HepG2 (cell line): ENCODE results near the gene LARP4. TPM values are rescaled to one million over a fixed set of nuclear protein-coding genes. Genes with fewer than 3 reads are reported as not detected.

Experiments
- DNMT1 ChIP-seq: sonication (generic); formaldehyde crosslinking; IDR thresholded peaks from 2 replicates; pipeline ENCODE4 v1.5.1; 2020; ENCODE audit warnings: mild to moderate bottlenecking, missing genetic modification reagents
- EED ChIP-seq: sonication (generic); formaldehyde crosslinking; IDR thresholded peaks from 2 replicates; pipeline ENCODE4 v1.5.0; 2020; ENCODE audit warnings: mild to moderate bottlenecking, missing genetic modification reagents
- HNF4G ChIP-seq, 2 experiments: sonication (generic) in 1 of 2; formaldehyde crosslinking in 1 of 2; IDR thresholded peaks; 2 replicates each; pipeline versions ENCODE4 v1.4.0 to v1.6.1; 2011 to 2020; ENCODE audit warnings: borderline replicate concordance in 2 of 2, low read depth in 2 of 2, mild to moderate bottlenecking in 2 of 2, low read length in 1 of 2, missing genetic modification reagents in 1 of 2, moderate library complexity in 1 of 2
- KAT8 ChIP-seq: IDR thresholded peaks from 2 replicates; pipeline ENCODE4 v1.6.1; 2016; ENCODE audit warnings: missing genetic modification reagents, missing compliant biosample characterization
- NRL ChIP-seq: sonication (generic); formaldehyde crosslinking; IDR thresholded peaks from 2 replicates; pipeline ENCODE4 v1.5.0; 2020; ENCODE audit warnings: missing genetic modification reagents, mild to moderate bottlenecking, moderate library complexity, borderline replicate concordance
- PAF1 ChIP-seq: IDR thresholded peaks from 2 replicates; pipeline ENCODE4 v1.6.1; 2016; ENCODE audit warnings: missing genetic modification reagents, missing compliant biosample characterization
- PAXIP1 ChIP-seq: sonication (generic); formaldehyde crosslinking; conservative IDR thresholded peaks from 2 replicates; pipeline ENCODE4 v1.4.0; 2020; ENCODE audit warnings: mild to moderate bottlenecking, missing genetic modification reagents, moderate library complexity
- PBX3 ChIP-seq: sonication (generic); formaldehyde crosslinking; IDR thresholded peaks from 2 replicates; pipeline ENCODE4 v1.8.1; 2023; ENCODE audit warnings: missing genetic modification reagents, inconsistent platforms, borderline replicate concordance
- PHB2 ChIP-seq: fragments of 450-650 bp; IDR thresholded peaks from 2 replicates; pipeline ENCODE4 v1.6.1; 2018; ENCODE audit not compliant: partially characterized antibody
- SOX6 ChIP-seq, 2 experiments: fragments of 450-650 bp in 1 of 2; sonication (generic) in 1 of 2; formaldehyde crosslinking in 1 of 2; IDR thresholded peaks; 2 replicates each; pipeline versions ENCODE4 v1.4.0 to v1.6.1; 2017 to 2020; ENCODE audit warnings: antibody characterized with exemption in 1 of 2, mild to moderate bottlenecking in 1 of 2, missing genetic modification reagents in 1 of 2
- SSRP1 ChIP-seq: IDR thresholded peaks from 2 replicates; pipeline ENCODE4 v1.6.1; 2016; ENCODE audit warnings: control low read depth
- ZNF224 ChIP-seq: sonication (generic); formaldehyde crosslinking; IDR thresholded peaks from 2 replicates; pipeline ENCODE4 v1.5.0; 2020; ENCODE audit warnings: mild to moderate bottlenecking, missing genetic modification reagents
- ZNF441 ChIP-seq: sonication (generic); formaldehyde crosslinking; IDR thresholded peaks from 2 replicates; pipeline ENCODE4 v1.7.0; 2021; ENCODE audit warnings: missing genetic modification reagents, borderline replicate concordance
- polyA plus RNA-seq, 8 experiments: library from polyadenylated mRNA; depleted of rRNA in 3 of 8; stranded (reverse) in 7 of 8; unstranded in 1 of 8; fragments of >200 nt; fragmentation: Illumina TruSeq in 4 of 8; extraction: Trizol in 4 of 8; gene quantifications; 2 replicates each; pipeline versions ENCODE4 v1.2.1 to v1.2.3, GENCODE V29; 2011 to 2016; ENCODE audit warnings: low read depth in 4 of 8, missing spikeins in 1 of 8, mixed read lengths in 1 of 8; ENCODE audit not compliant: insufficient read depth in 1 of 8
- total RNA-seq, 5 experiments: library from RNA; depleted of rRNA; stranded (reverse); fragments of >200 nt; fragmentation: Illumina TruSeq; extraction: Trizol; gene quantifications; 2 replicates each; pipeline ENCODE4 v1.2.3, GENCODE V29; 2016; ENCODE audit warnings: low read depth in 1 of 5
- TF ChIP-seq, protein P1 (sequence below): sonication (generic); formaldehyde crosslinking; IDR thresholded peaks from 2 replicates; pipeline ENCODE4 v1.8.0; 2022; ENCODE audit warnings: missing genetic modification reagents, low read depth, mild to moderate bottlenecking, borderline replicate concordance
- TF ChIP-seq, protein P2 (sequence below): sonication (generic); formaldehyde crosslinking; IDR thresholded peaks from 2 replicates; pipeline ENCODE4 v1.4.0; 2020; ENCODE audit warnings: mild to moderate bottlenecking, missing genetic modification reagents

Gene LARP4
- total and polyA plus RNA-seq, 2 of the 13 experiments (the other 11 are each of a cell fraction or from before 2014, with no cell fraction given) = 16.4 to 42.7 TPM

DNA sequence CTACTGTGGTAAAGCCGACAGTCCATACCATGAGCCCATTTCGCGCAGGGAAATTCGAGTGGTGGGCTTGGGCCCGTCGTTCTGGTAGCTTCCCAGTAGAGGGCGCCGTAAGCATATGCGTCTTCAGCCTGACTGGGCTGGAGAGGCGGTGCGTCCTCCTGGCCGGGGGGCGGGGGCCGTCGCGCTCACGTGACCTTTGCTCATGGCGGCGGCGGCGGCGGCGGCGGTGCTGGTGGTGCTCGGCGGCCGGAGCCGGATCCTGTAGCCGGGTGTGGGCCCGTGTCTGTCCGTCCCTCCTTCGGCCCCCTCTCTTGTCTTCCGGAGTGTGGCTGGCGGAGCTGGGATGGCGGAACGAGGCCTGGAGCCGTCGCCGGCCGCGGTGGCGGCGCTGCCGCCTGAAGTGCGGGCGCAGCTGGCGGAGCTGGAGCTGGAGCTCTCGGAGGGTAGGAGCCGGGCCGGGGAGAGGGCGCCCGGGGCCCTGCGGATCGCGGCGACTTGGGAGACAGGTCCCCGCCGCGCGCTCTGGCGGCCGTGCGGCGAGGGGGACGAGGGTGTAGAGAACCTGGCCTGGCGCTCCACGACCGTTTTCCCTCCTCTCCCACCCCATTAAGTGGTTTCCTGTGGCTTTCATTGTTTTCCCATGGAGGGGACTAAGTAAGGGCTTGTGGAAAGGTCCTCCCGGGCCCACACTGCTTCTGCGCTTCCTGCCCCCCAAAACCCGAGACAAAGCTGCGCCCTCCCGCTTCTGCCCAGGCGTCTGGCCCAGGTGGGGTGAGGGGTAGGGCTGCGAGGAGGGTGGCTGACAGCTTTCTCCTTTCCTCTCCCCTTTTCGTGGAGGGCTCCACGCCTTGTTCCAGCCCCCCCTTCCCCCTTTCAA is 104.4 kb downstream of the LARP4 start, which contains the start of gene DIP2B (continued):
- TF ChIP-seq ZNF224 (CRISPR knock-in tag) (no peak), EED (CRISPR knock-in tag) (no peak), NRL (no peak), SSRP1 (no peak), PAXIP1 (no peak; the same call in 1 of the 2 replicates), PAF1 (CRISPR knock-in tag) (no peak), DNMT1 (CRISPR knock-in tag) (0 out of 2 replicates have a peak, but pooled peaks have one; percentile 69), PBX3 (no peak), SOX6 (IDR thresholded peaks at IDR 0.05) (no peak), SOX6 (CRISPR knock-in tag; IDR thresholded peaks at IDR 0.05) (peak; percentile 57; the same call in 1 of the 2 replicates), ZNF441 (no peak), HNF4G (IDR thresholded peaks at IDR 0.05; ENCODE audit: borderline replicate concordance, low read depth, low read length) (peak; percentile 67; the same call in 1 of the 2 replicates), HNF4G (CRISPR knock-in tag; IDR thresholded peaks at IDR 0.05; ENCODE audit: borderline replicate concordance, low read depth) (no peak), PHB2 (no peak), KAT8 (peak; percentile 51; the same call in 1 of the 2 replicates)
- TF ChIP-seq, protein P1, sequence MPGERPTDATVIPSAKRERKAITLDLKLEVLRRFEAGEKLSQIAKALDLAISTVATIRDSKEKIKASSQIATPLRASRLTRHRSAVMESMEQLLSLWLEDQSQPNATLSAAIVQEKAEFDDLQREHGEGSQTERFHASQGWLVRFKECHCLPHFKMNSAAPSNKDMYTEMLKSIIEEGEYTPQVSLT (CRISPR knock-in tag) = no peak
- TF ChIP-seq, protein P2, sequence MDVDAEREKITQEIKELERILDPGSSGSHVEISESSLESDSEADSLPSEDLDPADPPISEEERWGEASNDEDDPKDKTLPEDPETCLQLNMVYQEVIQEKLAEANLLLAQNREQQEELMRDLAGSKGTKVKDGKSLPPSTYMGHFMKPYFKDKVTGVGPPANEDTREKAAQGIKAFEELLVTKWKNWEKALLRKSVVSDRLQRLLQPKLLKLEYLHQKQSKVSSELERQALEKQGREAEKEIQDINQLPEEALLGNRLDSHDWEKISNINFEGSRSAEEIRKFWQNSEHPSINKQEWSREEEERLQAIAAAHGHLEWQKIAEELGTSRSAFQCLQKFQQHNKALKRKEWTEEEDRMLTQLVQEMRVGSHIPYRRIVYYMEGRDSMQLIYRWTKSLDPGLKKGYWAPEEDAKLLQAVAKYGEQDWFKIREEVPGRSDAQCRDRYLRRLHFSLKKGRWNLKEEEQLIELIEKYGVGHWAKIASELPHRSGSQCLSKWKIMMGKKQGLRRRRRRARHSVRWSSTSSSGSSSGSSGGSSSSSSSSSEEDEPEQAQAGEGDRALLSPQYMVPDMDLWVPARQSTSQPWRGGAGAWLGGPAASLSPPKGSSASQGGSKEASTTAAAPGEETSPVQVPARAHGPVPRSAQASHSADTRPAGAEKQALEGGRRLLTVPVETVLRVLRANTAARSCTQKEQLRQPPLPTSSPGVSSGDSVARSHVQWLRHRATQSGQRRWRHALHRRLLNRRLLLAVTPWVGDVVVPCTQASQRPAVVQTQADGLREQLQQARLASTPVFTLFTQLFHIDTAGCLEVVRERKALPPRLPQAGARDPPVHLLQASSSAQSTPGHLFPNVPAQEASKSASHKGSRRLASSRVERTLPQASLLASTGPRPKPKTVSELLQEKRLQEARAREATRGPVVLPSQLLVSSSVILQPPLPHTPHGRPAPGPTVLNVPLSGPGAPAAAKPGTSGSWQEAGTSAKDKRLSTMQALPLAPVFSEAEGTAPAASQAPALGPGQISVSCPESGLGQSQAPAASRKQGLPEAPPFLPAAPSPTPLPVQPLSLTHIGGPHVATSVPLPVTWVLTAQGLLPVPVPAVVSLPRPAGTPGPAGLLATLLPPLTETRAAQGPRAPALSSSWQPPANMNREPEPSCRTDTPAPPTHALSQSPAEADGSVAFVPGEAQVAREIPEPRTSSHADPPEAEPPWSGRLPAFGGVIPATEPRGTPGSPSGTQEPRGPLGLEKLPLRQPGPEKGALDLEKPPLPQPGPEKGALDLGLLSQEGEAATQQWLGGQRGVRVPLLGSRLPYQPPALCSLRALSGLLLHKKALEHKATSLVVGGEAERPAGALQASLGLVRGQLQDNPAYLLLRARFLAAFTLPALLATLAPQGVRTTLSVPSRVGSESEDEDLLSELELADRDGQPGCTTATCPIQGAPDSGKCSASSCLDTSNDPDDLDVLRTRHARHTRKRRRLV (CRISPR knock-in tag) = no peak
